ENCODE results near the gene GSG1. TPM values are rescaled to one million over a fixed set of nuclear protein-coding genes. Genes with fewer than 3 reads are reported as not detected.

GSG1 gene
- total RNA-seq, 1 donor from 2014 or later, result 0.23 TPM

DNA sequence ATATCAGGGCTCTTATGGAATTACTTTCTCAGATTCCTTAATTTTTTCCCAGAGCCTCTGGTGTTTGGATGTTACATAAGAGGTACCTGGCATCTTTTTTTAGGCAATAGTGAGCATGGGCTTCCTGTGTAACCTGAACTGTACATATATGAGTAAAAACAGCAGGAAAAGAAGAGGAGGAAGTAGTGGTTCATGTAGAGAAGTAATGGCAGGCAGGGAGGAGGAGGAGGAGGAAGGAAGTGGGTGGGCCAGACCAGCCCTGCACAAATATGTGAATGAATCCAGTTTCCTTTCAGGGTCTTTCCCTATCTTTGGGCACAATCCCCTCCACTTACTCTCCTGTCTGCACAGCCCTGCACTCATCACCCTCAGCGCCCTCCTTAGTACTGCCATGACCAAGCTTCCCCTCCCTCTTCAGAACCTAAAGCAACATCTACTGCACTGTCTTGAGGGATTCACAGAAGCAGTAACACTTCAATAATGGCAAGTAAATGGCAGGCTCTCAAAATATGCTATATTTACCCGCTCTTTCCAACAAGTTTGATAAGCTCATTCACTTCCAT lies 40.9 kb upstream of the GSG1 start:
- no peak for FAIRE-seq
- Mint-ChIP-seq H3K9me3 (ENCODE audit: unreplicated experiment) (no peaks in the 10 kb centered on the region), H3K27me3 (ENCODE audit: low read depth, unreplicated experiment) (peaks cover 12% of the 10 kb centered on the region), H3K4me1 (ENCODE audit: low read depth, unreplicated experiment) (no peaks in the 10 kb centered on the region), H3K27ac (ENCODE audit: unreplicated experiment) (no peak overlapping the region), H3K4me3 (ENCODE audit: unreplicated experiment) (no peak overlapping the region), H3K36me3 (ENCODE audit: low read depth, unreplicated experiment) (no peaks in the 10 kb centered on the region)
- Histone ChIP-seq H3K4me3 (ENCODE audit: insufficient read depth, low read depth, low read length) (no peak overlapping the region), H2AFZ (ENCODE audit: low read depth, low read length) (no peak overlapping the region), H3K36me3 (ENCODE audit: insufficient read depth, low read length) (no peaks in the 10 kb centered on the region), H3K9ac (ENCODE audit: low read length) (no peak overlapping the region), H3K4me2 (ENCODE audit: low read length) (no peak overlapping the region), H3K9me3 (ENCODE audit: insufficient read depth, low read depth, low read length) (no peaks in the 10 kb centered on the region), H3K4me1 (ENCODE audit: insufficient read depth, low read length) (no peaks in the 10 kb centered on the region), H3K27me3 (ENCODE audit: insufficient read depth, low read length) (no peaks in the 10 kb centered on the region), H3K27ac (ENCODE audit: low read depth, low read length) (no peak overlapping the region), H4K20me1 (ENCODE audit: insufficient read depth, low read length) (no peaks in the 10 kb centered on the region), H3K79me2 (ENCODE audit: insufficient read depth, low read length) (no peaks in the 10 kb centered on the region)
- TF ChIP-seq, protein P1, sequence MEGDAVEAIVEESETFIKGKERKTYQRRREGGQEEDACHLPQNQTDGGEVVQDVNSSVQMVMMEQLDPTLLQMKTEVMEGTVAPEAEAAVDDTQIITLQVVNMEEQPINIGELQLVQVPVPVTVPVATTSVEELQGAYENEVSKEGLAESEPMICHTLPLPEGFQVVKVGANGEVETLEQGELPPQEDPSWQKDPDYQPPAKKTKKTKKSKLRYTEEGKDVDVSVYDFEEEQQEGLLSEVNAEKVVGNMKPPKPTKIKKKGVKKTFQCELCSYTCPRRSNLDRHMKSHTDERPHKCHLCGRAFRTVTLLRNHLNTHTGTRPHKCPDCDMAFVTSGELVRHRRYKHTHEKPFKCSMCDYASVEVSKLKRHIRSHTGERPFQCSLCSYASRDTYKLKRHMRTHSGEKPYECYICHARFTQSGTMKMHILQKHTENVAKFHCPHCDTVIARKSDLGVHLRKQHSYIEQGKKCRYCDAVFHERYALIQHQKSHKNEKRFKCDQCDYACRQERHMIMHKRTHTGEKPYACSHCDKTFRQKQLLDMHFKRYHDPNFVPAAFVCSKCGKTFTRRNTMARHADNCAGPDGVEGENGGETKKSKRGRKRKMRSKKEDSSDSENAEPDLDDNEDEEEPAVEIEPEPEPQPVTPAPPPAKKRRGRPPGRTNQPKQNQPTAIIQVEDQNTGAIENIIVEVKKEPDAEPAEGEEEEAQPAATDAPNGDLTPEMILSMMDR (IDR thresholded peaks at IDR 0.05; ENCODE audit: insufficient read depth, low read depth, low read length), result no peak
- TF ChIP-seq EZH2 (IDR thresholded peaks at IDR 0.05; ENCODE audit: insufficient read depth, low read length), result no peak
- no peak for DNase-seq (ENCODE audit: low read depth)

DNA sequence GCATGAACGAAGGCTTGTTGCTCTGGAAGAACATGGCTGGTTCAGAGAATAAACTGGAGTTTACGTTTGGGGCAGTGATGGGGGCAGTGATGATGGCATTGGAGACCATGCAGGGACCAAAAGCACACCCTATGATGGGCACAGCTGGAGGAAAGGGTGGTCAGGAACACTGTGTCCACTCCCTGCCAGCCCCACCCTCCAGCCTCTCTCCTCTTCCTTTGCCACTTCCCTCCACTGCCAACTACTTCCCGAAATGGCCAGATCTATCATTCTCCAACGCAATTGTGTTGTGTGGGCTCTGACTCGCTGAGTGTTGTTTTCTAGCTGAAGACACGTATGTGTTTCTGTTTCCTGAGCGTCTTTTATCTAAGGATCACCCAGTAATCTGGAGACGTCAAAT lies 39.3 kb upstream of the GSG1 start:
- Histone ChIP-seq H2AFZ (ENCODE audit: low read depth, low read length) (no peak overlapping the region), H3K9ac (ENCODE audit: low read length) (no peak overlapping the region), H3K4me1 (ENCODE audit: insufficient read depth, low read length) (no peaks in the 10 kb centered on the region), H3K4me2 (ENCODE audit: low read length) (no peak overlapping the region), H4K20me1 (ENCODE audit: insufficient read depth, low read length) (no peaks in the 10 kb centered on the region), H3K27ac (ENCODE audit: low read depth, low read length) (no peak overlapping the region), H3K9me3 (ENCODE audit: insufficient read depth, low read depth, low read length) (no peaks in the 10 kb centered on the region), H3K36me3 (ENCODE audit: insufficient read depth, low read length) (no peaks in the 10 kb centered on the region), H3K79me2 (ENCODE audit: insufficient read depth, low read length) (no peaks in the 10 kb centered on the region), H3K27me3 (ENCODE audit: insufficient read depth, low read length) (no peaks in the 10 kb centered on the region), H3K4me3 (ENCODE audit: insufficient read depth, low read depth, low read length) (no peak overlapping the region)
- Mint-ChIP-seq H3K27me3 (ENCODE audit: low read depth, unreplicated experiment) (peaks cover 16% of the 10 kb centered on the region), H3K9me3 (ENCODE audit: unreplicated experiment) (no peaks in the 10 kb centered on the region), H3K36me3 (ENCODE audit: low read depth, unreplicated experiment) (no peaks in the 10 kb centered on the region), H3K27ac (ENCODE audit: unreplicated experiment) (no peak overlapping the region), H3K4me1 (ENCODE audit: low read depth, unreplicated experiment) (no peaks in the 10 kb centered on the region), H3K4me3 (ENCODE audit: unreplicated experiment) (no peak overlapping the region)
- no peak for TF ChIP-seq EZH2 (IDR thresholded peaks at IDR 0.05; ENCODE audit: insufficient read depth, low read length)
- TF ChIP-seq, protein P1 (IDR thresholded peaks at IDR 0.05; ENCODE audit: insufficient read depth, low read depth, low read length), result no peak
- no peak for FAIRE-seq
- DNase-seq (ENCODE audit: low read depth), result no peak

DNA sequence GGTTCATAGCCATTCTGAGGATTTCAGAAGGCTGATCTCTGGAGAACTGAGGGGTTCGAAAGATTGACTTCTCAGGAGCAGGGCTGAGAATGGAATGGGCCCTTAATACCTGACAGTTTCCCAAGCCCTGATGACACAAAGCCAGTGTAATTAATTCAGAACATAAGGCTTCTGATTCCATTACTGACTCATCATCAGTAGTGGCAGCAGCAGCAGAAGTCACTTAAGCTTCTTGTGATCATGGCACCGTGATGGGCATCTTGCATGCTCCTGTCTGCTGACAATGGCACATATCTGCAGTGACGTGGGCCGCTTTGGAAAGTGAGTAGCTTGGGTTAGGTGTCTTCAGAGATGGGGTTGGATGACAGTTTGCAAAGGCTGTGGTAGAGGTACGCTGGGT lies 38.2 kb upstream of the GSG1 start:
- Mint-ChIP-seq H3K4me1 (ENCODE audit: low read depth, unreplicated experiment) (no peaks in the 10 kb centered on the region), H3K9me3 (ENCODE audit: unreplicated experiment) (no peaks in the 10 kb centered on the region), H3K36me3 (ENCODE audit: low read depth, unreplicated experiment) (no peaks in the 10 kb centered on the region), H3K27ac (ENCODE audit: unreplicated experiment) (no peak overlapping the region), H3K4me3 (ENCODE audit: unreplicated experiment) (no peak overlapping the region), H3K27me3 (ENCODE audit: low read depth, unreplicated experiment) (peaks cover 16% of the 10 kb centered on the region)
- no peak overlapping the region for H3K4me2 ChIP-seq (ENCODE audit: low read length)
- H3K27ac ChIP-seq (ENCODE audit: low read depth, low read length), result no peak overlapping the region
- no peak for FAIRE-seq
- no peak for DNase-seq (ENCODE audit: low read depth)
- H4K20me1 ChIP-seq (ENCODE audit: insufficient read depth, low read length), result no peaks in the 10 kb centered on the region
- H3K9ac ChIP-seq (ENCODE audit: low read length), result no peak overlapping the region
- no peaks in the 10 kb centered on the region for H3K79me2 ChIP-seq (ENCODE audit: insufficient read depth, low read length)
- no peak overlapping the region for H2AFZ ChIP-seq (ENCODE audit: low read depth, low read length)
- H3K4me3 ChIP-seq (ENCODE audit: insufficient read depth, low read depth, low read length), result no peak overlapping the region
- no peaks in the 10 kb centered on the region for H3K27me3 ChIP-seq (ENCODE audit: insufficient read depth, low read length)
- peaks cover 3% of the 10 kb centered on the region for H3K4me1 ChIP-seq (ENCODE audit: insufficient read depth, low read length)
- TF ChIP-seq EZH2 (IDR thresholded peaks at IDR 0.05; ENCODE audit: insufficient read depth, low read length), result no peak
- TF ChIP-seq, protein P1 (IDR thresholded peaks at IDR 0.05; ENCODE audit: insufficient read depth, low read depth, low read length), result no peak
- no peaks in the 10 kb centered on the region for H3K36me3 ChIP-seq (ENCODE audit: insufficient read depth, low read length)
- no peaks in the 10 kb centered on the region for H3K9me3 ChIP-seq (ENCODE audit: insufficient read depth, low read depth, low read length)
